Breast epithelium (tissue), 3 donors: Measurements from ENCODE around the gene WHAMM.

Source experiments
- POLR2AphosphoS5 ChIP-seq, 3 donors: sonication (generic); formaldehyde crosslinking; IDR thresholded peaks; one replicate each; pipeline ENCODE4 v1.6.1; 2017; ENCODE audit warnings: antibody characterized with exemption in 3 of 3
- TF ChIP-seq, protein P1 (sequence below), 3 donors: fragments of 450-650 bp; IDR thresholded peaks; one replicate each; pipeline ENCODE4 v1.5.1; 2016 to 2017; ENCODE audit warnings: antibody characterized with exemption in 3 of 3, mild to moderate bottlenecking in 3 of 3, moderate library complexity in 3 of 3

GRCh38 chr15:82803793-82804574 is 5.4 kb upstream of the WHAMM start:
- TF ChIP-seq, protein P1, sequence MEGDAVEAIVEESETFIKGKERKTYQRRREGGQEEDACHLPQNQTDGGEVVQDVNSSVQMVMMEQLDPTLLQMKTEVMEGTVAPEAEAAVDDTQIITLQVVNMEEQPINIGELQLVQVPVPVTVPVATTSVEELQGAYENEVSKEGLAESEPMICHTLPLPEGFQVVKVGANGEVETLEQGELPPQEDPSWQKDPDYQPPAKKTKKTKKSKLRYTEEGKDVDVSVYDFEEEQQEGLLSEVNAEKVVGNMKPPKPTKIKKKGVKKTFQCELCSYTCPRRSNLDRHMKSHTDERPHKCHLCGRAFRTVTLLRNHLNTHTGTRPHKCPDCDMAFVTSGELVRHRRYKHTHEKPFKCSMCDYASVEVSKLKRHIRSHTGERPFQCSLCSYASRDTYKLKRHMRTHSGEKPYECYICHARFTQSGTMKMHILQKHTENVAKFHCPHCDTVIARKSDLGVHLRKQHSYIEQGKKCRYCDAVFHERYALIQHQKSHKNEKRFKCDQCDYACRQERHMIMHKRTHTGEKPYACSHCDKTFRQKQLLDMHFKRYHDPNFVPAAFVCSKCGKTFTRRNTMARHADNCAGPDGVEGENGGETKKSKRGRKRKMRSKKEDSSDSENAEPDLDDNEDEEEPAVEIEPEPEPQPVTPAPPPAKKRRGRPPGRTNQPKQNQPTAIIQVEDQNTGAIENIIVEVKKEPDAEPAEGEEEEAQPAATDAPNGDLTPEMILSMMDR (IDR thresholded peaks at IDR 0.05) = no peak
- no peak for TF ChIP-seq POLR2AphosphoS5 (IDR thresholded peaks at IDR 0.05)
